ENCODE measurements around the gene PHPT1.

The PHPT1 gene

GRCh38 chr9:136805207-136805740, 43.9 kb upstream of the PHPT1 start:
- H3K4me3 ChIP-seq (ENCODE audit: low read depth, low read length) = no peak overlapping the region
- no peak for DNase-seq (ENCODE audit: low read depth)
- TF ChIP-seq, protein P1, sequence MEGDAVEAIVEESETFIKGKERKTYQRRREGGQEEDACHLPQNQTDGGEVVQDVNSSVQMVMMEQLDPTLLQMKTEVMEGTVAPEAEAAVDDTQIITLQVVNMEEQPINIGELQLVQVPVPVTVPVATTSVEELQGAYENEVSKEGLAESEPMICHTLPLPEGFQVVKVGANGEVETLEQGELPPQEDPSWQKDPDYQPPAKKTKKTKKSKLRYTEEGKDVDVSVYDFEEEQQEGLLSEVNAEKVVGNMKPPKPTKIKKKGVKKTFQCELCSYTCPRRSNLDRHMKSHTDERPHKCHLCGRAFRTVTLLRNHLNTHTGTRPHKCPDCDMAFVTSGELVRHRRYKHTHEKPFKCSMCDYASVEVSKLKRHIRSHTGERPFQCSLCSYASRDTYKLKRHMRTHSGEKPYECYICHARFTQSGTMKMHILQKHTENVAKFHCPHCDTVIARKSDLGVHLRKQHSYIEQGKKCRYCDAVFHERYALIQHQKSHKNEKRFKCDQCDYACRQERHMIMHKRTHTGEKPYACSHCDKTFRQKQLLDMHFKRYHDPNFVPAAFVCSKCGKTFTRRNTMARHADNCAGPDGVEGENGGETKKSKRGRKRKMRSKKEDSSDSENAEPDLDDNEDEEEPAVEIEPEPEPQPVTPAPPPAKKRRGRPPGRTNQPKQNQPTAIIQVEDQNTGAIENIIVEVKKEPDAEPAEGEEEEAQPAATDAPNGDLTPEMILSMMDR (IDR thresholded peaks at IDR 0.05; ENCODE audit: control insufficient read depth, extremely low read depth, insufficient read depth) = no peak

GRCh38 chr9:136806067-136806466, 43.1 kb upstream of the PHPT1 start:
- no peak overlapping the region; the same call in 1 of the 2 replicates for H3K4me3 ChIP-seq (ENCODE audit: low read depth, low read length)
- TF ChIP-seq, protein P1 (IDR thresholded peaks at IDR 0.05; ENCODE audit: control insufficient read depth, extremely low read depth, insufficient read depth) = no peak
- no peak for DNase-seq (ENCODE audit: low read depth)

- DNase-seq (ENCODE audit: low read depth) = no peak
- TF ChIP-seq, protein P1 (IDR thresholded peaks at IDR 0.05; ENCODE audit: control insufficient read depth, extremely low read depth, insufficient read depth) = no peak
- peak overlapping the region; percentile 81 for H3K4me3 ChIP-seq (ENCODE audit: low read depth, low read length)
These were observed 42.5 kb upstream of the PHPT1 start for GRCh38 chr9:136806631-136807201.

DNA sequence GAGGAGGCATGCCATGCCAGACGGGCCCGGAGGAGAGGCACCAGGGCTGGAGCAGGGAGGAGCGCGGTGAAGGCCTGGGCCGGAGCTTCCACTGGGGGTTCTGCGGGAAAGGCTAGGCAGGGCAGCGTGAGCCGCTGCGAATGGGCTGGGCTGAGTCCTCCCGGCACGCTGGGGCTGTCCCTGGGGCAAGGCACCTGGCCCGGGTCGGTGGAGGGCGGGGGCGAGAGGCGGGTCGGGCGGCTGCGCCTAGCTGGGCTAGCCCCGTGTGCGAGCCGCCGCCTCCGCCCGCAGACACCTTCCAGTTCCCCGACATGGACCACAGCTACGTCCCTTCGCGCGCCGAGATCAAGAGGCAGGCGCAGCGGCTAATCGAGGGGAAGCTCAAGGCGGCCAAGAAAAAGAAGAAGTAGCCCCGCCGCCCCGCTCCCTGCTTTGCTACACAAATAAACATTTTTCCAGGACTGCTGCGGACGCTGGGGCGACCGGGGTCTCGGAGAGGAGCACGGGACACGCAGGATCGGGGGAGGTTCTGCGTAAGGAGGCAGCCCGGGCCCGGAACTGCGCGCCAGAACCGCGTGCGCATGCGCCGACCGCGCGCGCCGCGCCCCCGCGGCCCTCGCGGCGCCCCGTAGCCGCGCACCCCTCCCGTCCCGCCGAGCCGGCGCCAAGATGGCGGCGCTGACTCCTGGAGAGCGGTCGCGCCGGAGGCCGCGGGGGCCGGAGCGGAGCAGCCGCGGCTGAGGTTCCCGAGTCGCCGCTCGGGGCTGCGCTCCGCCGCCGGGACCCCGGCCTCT, 41.7 kb upstream of the PHPT1 start, which contains the start of gene RABL6:
TSS of gene RABL6 (plus strand) at position 668 of the 794 bp plus-strand sequence. CDS start 249 bp downstream, outside the sequence.
- TF ChIP-seq, protein P1 (IDR thresholded peaks at IDR 0.05; ENCODE audit: control insufficient read depth, extremely low read depth, insufficient read depth) = no peak
- DNase-seq (ENCODE audit: low read depth) = no peak

GRCh38 chr9:136808075-136808805, 41.0 kb upstream of the PHPT1 start:
- TF ChIP-seq, protein P1 (IDR thresholded peaks at IDR 0.05; ENCODE audit: control insufficient read depth, extremely low read depth, insufficient read depth) = no peak
- peak overlapping the region; percentile 81 for H3K4me3 ChIP-seq (ENCODE audit: low read depth, low read length)
- DNase-seq (ENCODE audit: low read depth) = no peak

More for the DNA sequence above, 41.7 kb upstream of the PHPT1 start, which contains the start of gene RABL6:
- H3K4me3 ChIP-seq (ENCODE audit: low read depth, low read length) = peak within 1 kb of the TSS; percentile 81

DNA sequence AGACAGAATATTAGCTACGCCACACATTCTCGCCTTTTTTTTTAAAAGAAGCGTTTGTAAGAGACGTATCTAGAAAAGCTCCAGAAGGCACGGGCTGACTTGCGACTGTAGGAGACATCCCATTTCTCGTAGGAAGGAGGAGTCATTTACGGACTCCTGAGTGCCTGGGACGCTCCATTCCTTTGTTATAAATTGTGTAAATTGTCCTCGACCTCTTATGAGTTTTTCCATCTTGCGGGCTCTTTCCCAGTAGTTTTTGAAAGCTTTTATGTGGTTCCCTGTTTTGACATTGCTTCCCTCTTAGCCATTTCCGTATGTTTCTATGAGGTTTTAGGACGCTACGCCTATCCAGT, 40.4 kb upstream of the PHPT1 start:
- peak overlapping the region; percentile 81 for H3K4me3 ChIP-seq (ENCODE audit: low read depth, low read length)
- TF ChIP-seq, protein P1 (IDR thresholded peaks at IDR 0.05; ENCODE audit: control insufficient read depth, extremely low read depth, insufficient read depth) = no peak
- DNase-seq (ENCODE audit: low read depth) = no peak

Data from LNCaP clone FGC (cell line).